ENCODE data around the gene FAM131A.

FAM131A gene

GRCh38 chr3:184298759-184299487, 38.5 kb upstream of the FAM131A start, which contains the start of gene PSMD2:
Gene PSMD2 (plus strand): TSS chr3:184299241. CDS start chr3:184299267, 26 bp downstream.
- ATAC-seq: peak; percentile 97

GRCh38 chr3:184299488-184300377, 37.7 kb upstream of the FAM131A start:
- ATAC-seq: peak; percentile 21
- TF ChIP-seq CSDC2 (CRISPR knock-in tag; IDR thresholded peaks at IDR 0.05) (no peak), BACH2 (CRISPR knock-in tag; IDR thresholded peaks at IDR 0.05; ENCODE audit: borderline replicate concordance) (no peak), PPARA (CRISPR knock-in tag; IDR thresholded peaks at IDR 0.05; ENCODE audit: borderline replicate concordance) (no peak), TOX (CRISPR knock-in tag; IDR thresholded peaks at IDR 0.05; ENCODE audit: borderline replicate concordance) (no peak), ARNTL (CRISPR knock-in tag; IDR thresholded peaks at IDR 0.05; ENCODE audit: borderline replicate concordance, low read depth) (no peak), CSRNP3 (CRISPR knock-in tag; IDR thresholded peaks at IDR 0.05) (no peak), ZNF70 (CRISPR knock-in tag; IDR thresholded peaks at IDR 0.05) (no peak), TSHZ2 (CRISPR knock-in tag; IDR thresholded peaks at IDR 0.05) (no peak)
- TF ChIP-seq, protein P1, sequence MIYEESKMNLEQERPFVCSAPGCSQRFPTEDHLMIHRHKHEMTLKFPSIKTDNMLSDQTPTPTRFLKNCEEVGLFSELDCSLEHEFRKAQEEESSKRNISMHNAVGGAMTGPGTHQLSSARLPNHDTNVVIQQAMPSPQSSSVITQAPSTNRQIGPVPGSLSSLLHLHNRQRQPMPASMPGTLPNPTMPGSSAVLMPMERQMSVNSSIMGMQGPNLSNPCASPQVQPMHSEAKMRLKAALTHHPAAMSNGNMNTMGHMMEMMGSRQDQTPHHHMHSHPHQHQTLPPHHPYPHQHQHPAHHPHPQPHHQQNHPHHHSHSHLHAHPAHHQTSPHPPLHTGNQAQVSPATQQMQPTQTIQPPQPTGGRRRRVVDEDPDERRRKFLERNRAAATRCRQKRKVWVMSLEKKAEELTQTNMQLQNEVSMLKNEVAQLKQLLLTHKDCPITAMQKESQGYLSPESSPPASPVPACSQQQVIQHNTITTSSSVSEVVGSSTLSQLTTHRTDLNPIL (CRISPR knock-in tag; IDR thresholded peaks at IDR 0.05; ENCODE audit: low read depth): no peak
- TF ChIP-seq, protein P2, sequence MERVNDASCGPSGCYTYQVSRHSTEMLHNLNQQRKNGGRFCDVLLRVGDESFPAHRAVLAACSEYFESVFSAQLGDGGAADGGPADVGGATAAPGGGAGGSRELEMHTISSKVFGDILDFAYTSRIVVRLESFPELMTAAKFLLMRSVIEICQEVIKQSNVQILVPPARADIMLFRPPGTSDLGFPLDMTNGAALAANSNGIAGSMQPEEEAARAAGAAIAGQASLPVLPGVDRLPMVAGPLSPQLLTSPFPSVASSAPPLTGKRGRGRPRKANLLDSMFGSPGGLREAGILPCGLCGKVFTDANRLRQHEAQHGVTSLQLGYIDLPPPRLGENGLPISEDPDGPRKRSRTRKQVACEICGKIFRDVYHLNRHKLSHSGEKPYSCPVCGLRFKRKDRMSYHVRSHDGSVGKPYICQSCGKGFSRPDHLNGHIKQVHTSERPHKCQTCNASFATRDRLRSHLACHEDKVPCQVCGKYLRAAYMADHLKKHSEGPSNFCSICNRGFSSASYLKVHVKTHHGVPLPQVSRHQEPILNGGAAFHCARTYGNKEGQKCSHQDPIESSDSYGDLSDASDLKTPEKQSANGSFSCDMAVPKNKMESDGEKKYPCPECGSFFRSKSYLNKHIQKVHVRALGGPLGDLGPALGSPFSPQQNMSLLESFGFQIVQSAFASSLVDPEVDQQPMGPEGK (CRISPR knock-in tag; IDR thresholded peaks at IDR 0.05; ENCODE audit: borderline replicate concordance): no peak

More at GRCh38 chr3:184298759-184299487, 38.5 kb upstream of the FAM131A start, which contains the start of gene PSMD2:
- TF ChIP-seq ZNF8 (CRISPR knock-in tag; IDR thresholded peaks at IDR 0.05) (no peak), SNAI2 (CRISPR knock-in tag; IDR thresholded peaks at IDR 0.05) (no peak), CSRNP3 (CRISPR knock-in tag; IDR thresholded peaks at IDR 0.05) (no peak), ZNF70 (CRISPR knock-in tag; IDR thresholded peaks at IDR 0.05) (no peak), ESRRG (CRISPR knock-in tag; IDR thresholded peaks at IDR 0.05) (no peak), POU6F1 (CRISPR knock-in tag; IDR thresholded peaks at IDR 0.05; ENCODE audit: borderline replicate concordance, low read depth) (no peak), TCF4 (CRISPR knock-in tag; IDR thresholded peaks at IDR 0.05; ENCODE audit: borderline replicate concordance) (no peak), ZNF565 (CRISPR knock-in tag; conservative IDR thresholded peaks at IDR 0.05; ENCODE audit: low read depth) (no peak), CSDC2 (CRISPR knock-in tag; IDR thresholded peaks at IDR 0.05) (no peak), ZFP30 (CRISPR knock-in tag; IDR thresholded peaks at IDR 0.05) (no peak), TSHZ2 (CRISPR knock-in tag; IDR thresholded peaks at IDR 0.05) (no peak), ZC3H10 (CRISPR knock-in tag; IDR thresholded peaks at IDR 0.05) (no peak)

All from SK-N-SH treated with all-trans-retinoic acid at 6 μM for 48 hours (cell line).